Activated CD4-positive, alpha-beta memory T cell treated with anti-CD3 and anti-CD28 coated beads, Interleukin-2, amount 10 ng/mL, durations not matched to agents 7 days and 5 days (primary cell): Measurements from ENCODE around the gene RNF208. TPM values are rescaled to one million over a fixed set of nuclear protein-coding genes. Genes with fewer than 3 reads are reported as not detected.

ENCODE experiments used
- CTCF ChIA-PET: fragments of 350-600 bp; sonication (Branson Sonifier 250); formaldehyde crosslinking; loops from one replicate; lab custom pipeline; 2021; ENCODE audit warnings: antibody characterized with exemption, inconsistent platforms; lab: Charles Lee
- POLR2A ChIA-PET: fragments of 350-600 bp; sonication (Branson Sonifier 250); formaldehyde crosslinking; loops from one replicate; lab custom pipeline; 2021; ENCODE audit warnings: antibody characterized with exemption; lab: Charles Lee
- DNase-seq: peaks from one replicate; pipeline ENCODE4 v3.0.0-alpha.2; 2020
- H3K27ac Mint-ChIP-seq: one replicate; pipeline ENCODE4 v1.8.0; 2021; ENCODE audit warnings: mild to moderate bottlenecking, mixed read lengths
- H3K27me3 Mint-ChIP-seq: one replicate; pipeline ENCODE4 v1.8.0; 2021; ENCODE audit warnings: mixed read lengths
- H3K36me3 Mint-ChIP-seq: one replicate; pipeline ENCODE4 v1.8.0; 2021; ENCODE audit warnings: low read depth, mixed read lengths
- H3K4me1 Mint-ChIP-seq: one replicate; pipeline ENCODE4 v1.8.0; 2021; ENCODE audit warnings: mixed read lengths
- H3K4me3 Mint-ChIP-seq: one replicate; pipeline ENCODE4 v1.8.0; 2021; ENCODE audit warnings: mild to moderate bottlenecking, mixed read lengths
- H3K9me3 Mint-ChIP-seq: one replicate; pipeline ENCODE4 v1.8.0; 2021; ENCODE audit warnings: mixed read lengths
- total RNA-seq, 2 experiments: library from RNA; stranded (reverse); gene quantifications; one replicate each; pipeline ENCODE4 v1.2.3, GENCODE V29; 2021

Gene RNF208
- total RNA-seq, 2 experiments from 2014 or later, result 2.2 to 2.5 TPM

DNA sequence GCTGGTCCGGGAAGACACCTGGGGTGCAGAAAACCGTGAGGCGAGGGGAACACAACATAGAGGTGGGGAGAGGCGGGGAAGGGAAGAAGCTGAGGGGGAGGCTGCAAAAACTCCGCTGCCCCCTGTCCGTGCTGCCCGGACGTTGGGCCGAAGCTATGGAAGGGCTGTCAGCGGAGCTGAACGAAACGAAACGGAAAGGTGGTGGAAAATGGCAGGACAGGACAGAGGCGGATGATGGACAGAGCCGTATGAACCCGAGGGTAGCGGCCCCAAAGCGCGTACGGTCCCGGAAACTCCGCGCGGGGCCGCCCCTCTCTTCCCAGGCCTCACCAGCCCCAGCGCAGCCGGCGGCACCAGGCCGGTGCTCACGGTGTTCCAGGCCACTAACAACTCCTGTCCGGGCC, 34.0 kb downstream of the RNF208 start:
- CTCF ChIA-PET, result interaction anchor here (0.5 to 2.8 kb wide), 6 partner anchors 13 to 218 kb away, joined by 3 to 12 read pairs (median 11); partner anchors contain the start of genes RNF208 and TPRN
- no peaks in the 10 kb centered on the region for H3K9me3 Mint-ChIP-seq
- H3K4me1 Mint-ChIP-seq, result peaks cover 40% of the 10 kb centered on the region
- H3K4me3 Mint-ChIP-seq, result peak overlapping the region; percentile 93
- POLR2A ChIA-PET, result interaction anchor here (0.7 to 3.1 kb wide), 22 partner anchors 10 to 703 kb away, joined by 3 to 30 read pairs (median 6); partner anchors contain the start of genes CYSRT1, LRRC26, MAN1B1 and RNF208
- H3K27ac Mint-ChIP-seq, result peak overlapping the region; percentile 94
- H3K27me3 Mint-ChIP-seq, result no peaks in the 10 kb centered on the region
- H3K36me3 Mint-ChIP-seq, result peaks cover 31% of the 10 kb centered on the region
- no peak for DNase-seq

GRCh38 chr9:137187386-137187785, 34.7 kb downstream of the RNF208 start:
- Mint-ChIP-seq H3K36me3 (peaks cover 31% of the 10 kb centered on the region), H3K9me3 (no peaks in the 10 kb centered on the region), H3K27me3 (no peaks in the 10 kb centered on the region), H3K4me1 (peaks cover 40% of the 10 kb centered on the region), H3K4me3 (peak overlapping the region; percentile 93), H3K27ac (peak overlapping the region; percentile 94)
- ChIA-PET POLR2A (interaction anchor here (0.7 to 3.1 kb wide), 17 partner anchors 11 to 702 kb away, joined by 3 to 30 read pairs (median 9); partner anchors contain the start of genes CYSRT1, LRRC26, MAN1B1 and RNF208), CTCF (interaction anchor here (0.5 to 2.8 kb wide), 4 partner anchors 17 to 218 kb away, joined by 3 to 12 read pairs (median 8); partner anchors contain the start of gene RNF208)
- no peak for DNase-seq

DNA sequence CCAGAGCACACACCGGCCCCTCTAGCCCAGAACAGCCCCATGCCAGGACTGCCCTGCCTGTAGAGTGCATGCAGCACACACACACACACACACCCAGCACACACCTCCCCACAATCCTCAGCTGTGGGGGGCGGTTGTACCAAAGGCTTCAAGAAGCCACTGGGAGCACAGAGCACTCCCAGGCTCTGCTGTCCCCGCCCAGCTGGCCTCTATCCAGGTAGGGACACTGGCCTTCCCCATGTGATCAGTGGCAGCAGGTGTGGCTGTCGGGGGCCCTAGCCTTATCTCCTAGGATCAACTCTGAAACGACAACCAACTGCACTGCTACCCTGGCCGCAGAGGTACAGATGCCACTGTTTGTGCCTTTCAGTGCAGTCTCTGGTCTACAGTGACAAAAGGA, 35.7 kb downstream of the RNF208 start:
- Mint-ChIP-seq H3K36me3 (peaks cover 35% of the 10 kb centered on the region), H3K4me1 (peaks cover 40% of the 10 kb centered on the region), H3K27ac (peak overlapping the region; percentile 94), H3K27me3 (no peaks in the 10 kb centered on the region), H3K9me3 (no peaks in the 10 kb centered on the region), H3K4me3 (peak overlapping the region; percentile 93)
- ChIA-PET CTCF (no interaction called here), POLR2A (no interaction called here)
- DNase-seq, result no peak

GRCh38 chr9:137185921-137186320, 36.1 kb downstream of the RNF208 start:
- Mint-ChIP-seq H3K4me3 (no peak overlapping the region), H3K27ac (no peak overlapping the region), H3K27me3 (no peaks in the 10 kb centered on the region), H3K4me1 (peaks cover 40% of the 10 kb centered on the region), H3K9me3 (no peaks in the 10 kb centered on the region), H3K36me3 (peaks cover 35% of the 10 kb centered on the region)
- ChIA-PET CTCF (no interaction called here), POLR2A (no interaction called here)
- DNase-seq, result no peak

DNA sequence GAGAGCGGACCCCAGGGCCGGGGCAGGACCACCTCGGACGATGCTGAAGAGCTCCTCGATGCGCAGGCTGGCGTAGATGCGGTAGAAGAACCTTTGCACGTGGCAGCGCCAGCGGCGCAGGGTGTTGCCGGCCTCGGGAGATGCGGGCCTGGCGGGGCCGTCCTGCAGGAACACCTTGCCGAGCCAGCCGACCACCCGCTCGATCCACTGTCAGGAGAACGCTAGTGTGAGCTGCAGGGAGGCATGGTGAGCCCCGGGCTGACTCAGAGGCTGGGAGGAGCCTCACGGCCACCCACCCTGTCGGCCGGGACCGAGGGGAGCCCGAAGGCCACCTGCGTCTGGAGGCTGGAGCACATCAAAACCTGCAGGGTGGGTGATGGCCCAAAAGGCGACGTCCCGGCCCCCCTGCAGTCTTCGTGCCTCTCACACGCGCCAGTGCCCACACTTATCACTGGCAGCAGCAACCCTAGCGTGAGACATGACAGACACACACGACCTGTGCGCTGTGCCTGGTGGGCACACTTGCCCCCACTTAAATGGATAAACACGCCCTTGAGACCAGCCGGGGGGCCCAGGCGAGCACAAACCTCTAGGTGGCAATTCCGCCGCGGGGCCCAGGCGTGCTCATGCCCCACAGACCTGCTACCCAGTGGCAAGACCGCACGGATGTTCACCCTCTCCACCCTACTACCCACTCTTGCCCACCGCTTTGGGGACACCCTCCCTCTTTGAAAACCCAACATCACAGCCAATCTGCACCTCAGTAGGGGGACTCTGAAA, 37.0 kb downstream of the RNF208 start:
- CTCF ChIA-PET, result no interaction called here
- Mint-ChIP-seq H3K27ac (no peak overlapping the region), H3K36me3 (peaks cover 30% of the 10 kb centered on the region), H3K27me3 (no peaks in the 10 kb centered on the region), H3K4me3 (no peak overlapping the region), H3K9me3 (no peaks in the 10 kb centered on the region), H3K4me1 (peaks cover 34% of the 10 kb centered on the region)
- no peak for DNase-seq
- POLR2A ChIA-PET, result no interaction called here

GRCh38 chr9:137183980-137184595, 38.0 kb downstream of the RNF208 start:
- H3K9me3 Mint-ChIP-seq, result no peaks in the 10 kb centered on the region
- no peaks in the 10 kb centered on the region for H3K27me3 Mint-ChIP-seq
- H3K4me3 Mint-ChIP-seq, result no peak overlapping the region
- DNase-seq, result no peak
- peaks cover 24% of the 10 kb centered on the region for H3K4me1 Mint-ChIP-seq
- ChIA-PET POLR2A (interaction anchor here (1.1 kb wide), 1 partner anchor 16 kb away, joined by 4 read pairs; the partner anchor contains the start of gene TPRN), CTCF (no interaction called here)
- H3K36me3 Mint-ChIP-seq, result peaks cover 25% of the 10 kb centered on the region
- H3K27ac Mint-ChIP-seq, result no peak overlapping the region

GRCh38 chr9:137182836-137183235, 39.2 kb downstream of the RNF208 start:
- H3K27ac Mint-ChIP-seq, result no peak overlapping the region
- ChIA-PET POLR2A (interaction anchor here (0.8 to 1.1 kb wide), 2 partner anchors 11 to 18 kb away, joined by 3 to 4 read pairs; partner anchors contain the start of gene TPRN), CTCF (no interaction called here)
- H3K4me1 Mint-ChIP-seq, result peaks cover 19% of the 10 kb centered on the region
- DNase-seq, result no peak
- no peaks in the 10 kb centered on the region for H3K9me3 Mint-ChIP-seq
- H3K36me3 Mint-ChIP-seq, result peaks cover 20% of the 10 kb centered on the region
- no peak overlapping the region for H3K4me3 Mint-ChIP-seq
- H3K27me3 Mint-ChIP-seq, result no peaks in the 10 kb centered on the region

- peaks cover 7% of the 10 kb centered on the region for H3K4me1 Mint-ChIP-seq
- no peak for DNase-seq
- ChIA-PET POLR2A (no interaction called here), CTCF (no interaction called here)
- no peaks in the 10 kb centered on the region for H3K27me3 Mint-ChIP-seq
- no peak overlapping the region for H3K27ac Mint-ChIP-seq
- no peak overlapping the region for H3K4me3 Mint-ChIP-seq
- no peaks in the 10 kb centered on the region for H3K9me3 Mint-ChIP-seq
- peaks cover 21% of the 10 kb centered on the region for H3K36me3 Mint-ChIP-seq
Observed at GRCh38 chr9:137181680-137182079, 40.4 kb downstream of the RNF208 start.

DNA sequence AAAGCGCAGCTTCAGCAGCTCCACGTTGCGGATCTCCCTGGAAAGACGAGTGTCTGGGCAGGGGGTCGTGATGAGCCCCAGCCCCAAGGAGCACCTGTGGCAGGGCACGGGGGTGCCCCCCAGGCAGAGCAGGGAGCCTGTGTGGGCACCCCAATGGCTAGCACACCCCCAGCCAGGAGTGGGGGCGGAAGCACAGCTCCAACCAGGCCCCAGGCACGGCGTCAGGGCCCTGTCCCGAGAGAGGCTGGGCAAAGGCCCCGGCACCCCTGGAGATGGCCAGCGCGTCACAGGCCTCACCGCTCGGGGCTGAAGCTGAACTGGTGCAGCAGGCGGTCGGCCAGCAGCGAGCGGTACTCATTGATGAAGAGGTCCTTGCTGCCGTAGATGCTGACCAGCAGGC, 41.5 kb downstream of the RNF208 start:
- POLR2A ChIA-PET, result no interaction called here
- CTCF ChIA-PET, result interaction anchor here (0.5 kb wide), 1 partner anchor 62 kb away, joined by 3 read pairs; no protein-coding TSS in a partner anchor
- peaks cover 21% of the 10 kb centered on the region for H3K36me3 Mint-ChIP-seq
- H3K27me3 Mint-ChIP-seq, result no peaks in the 10 kb centered on the region
- no peak overlapping the region for H3K27ac Mint-ChIP-seq
- no peak for DNase-seq
- H3K9me3 Mint-ChIP-seq, result no peaks in the 10 kb centered on the region
- H3K4me1 Mint-ChIP-seq, result peaks cover 2% of the 10 kb centered on the region
- H3K4me3 Mint-ChIP-seq, result no peak overlapping the region

GRCh38 chr9:137179761-137180160, 42.3 kb downstream of the RNF208 start:
- Mint-ChIP-seq H3K9me3 (no peaks in the 10 kb centered on the region), H3K4me3 (no peak overlapping the region), H3K36me3 (peaks cover 21% of the 10 kb centered on the region), H3K27me3 (no peaks in the 10 kb centered on the region), H3K27ac (no peak overlapping the region), H3K4me1 (peaks cover 2% of the 10 kb centered on the region)
- no peak for DNase-seq
- ChIA-PET POLR2A (no interaction called here), CTCF (no interaction called here)

- ChIA-PET CTCF (no interaction called here), POLR2A (interaction anchor here (0.7 kb wide), 1 partner anchor 28 kb away, joined by 3 read pairs; no protein-coding TSS in a partner anchor)
- Mint-ChIP-seq H3K27ac (no peak overlapping the region), H3K27me3 (peaks cover 1% of the 10 kb centered on the region), H3K4me3 (no peak overlapping the region), H3K9me3 (no peaks in the 10 kb centered on the region), H3K36me3 (peaks cover 15% of the 10 kb centered on the region), H3K4me1 (peaks cover under 1% of the 10 kb centered on the region)
- DNase-seq, result no peak
Observed at GRCh38 chr9:137178939-137179630, 43.0 kb downstream of the RNF208 start.

DNA sequence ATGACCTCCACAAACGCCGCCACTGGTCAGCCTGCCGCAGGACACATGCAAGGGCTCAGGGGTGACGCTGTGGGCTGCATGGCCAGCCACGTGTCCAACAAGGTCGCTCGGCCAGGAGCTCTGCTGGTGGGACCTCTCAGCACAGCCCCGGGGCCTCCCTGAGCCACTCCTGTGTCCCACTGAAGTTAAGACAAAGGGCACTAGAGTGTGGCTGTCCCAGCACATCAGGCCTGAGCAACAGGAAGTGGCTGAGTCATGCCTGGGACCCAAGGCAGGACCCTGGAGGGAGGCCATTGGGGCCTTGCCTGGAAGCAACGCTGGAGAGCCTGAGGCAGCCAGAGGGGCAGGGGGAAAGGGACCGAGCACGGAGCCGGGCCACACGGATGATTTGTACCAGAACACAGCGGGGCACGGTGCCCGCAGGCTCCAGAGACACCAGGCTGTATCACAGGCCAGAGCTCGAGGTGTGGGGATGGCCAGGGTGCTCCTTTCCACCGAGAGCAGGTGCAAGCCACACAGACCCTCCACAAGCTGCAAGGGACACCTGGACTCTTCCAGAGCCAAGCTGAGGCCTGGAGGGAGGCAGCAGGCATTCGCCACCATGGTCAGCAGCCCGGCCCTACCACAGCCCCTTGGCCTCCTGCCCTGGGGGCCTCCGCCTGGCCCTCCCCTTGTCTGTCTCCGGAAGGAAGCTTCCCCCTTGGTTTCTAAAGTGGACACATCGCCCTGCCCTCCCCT, 43.7 kb downstream of the RNF208 start:
- H3K36me3 Mint-ChIP-seq, result peaks cover 8% of the 10 kb centered on the region
- no peaks in the 10 kb centered on the region for H3K9me3 Mint-ChIP-seq
- H3K4me1 Mint-ChIP-seq, result no peaks in the 10 kb centered on the region
- POLR2A ChIA-PET, result interaction anchor here (0.7 kb wide), 1 partner anchor 29 kb away, joined by 3 read pairs; no protein-coding TSS in a partner anchor
- H3K27me3 Mint-ChIP-seq, result peaks cover 7% of the 10 kb centered on the region
- no peak overlapping the region for H3K4me3 Mint-ChIP-seq
- CTCF ChIA-PET, result no interaction called here
- no peak overlapping the region for H3K27ac Mint-ChIP-seq
- DNase-seq, result no peak
